Mucosa of descending colon (tissue), 3 donors: ENCODE measurements around the gene ENTPD2. TPM values are rescaled to one million over a fixed set of nuclear protein-coding genes. Genes with fewer than 3 reads are reported as not detected.

Experiments used
- ATAC-seq: fragments of 200-7000 bp; cut with Tn5 transposase; one replicate; pipeline ENCODE4 v1.9.1; 2020; ENCODE audit warnings: mild to moderate bottlenecking, moderate library complexity
- DNase-seq, 3 donors: peaks; one replicate each; pipeline ENCODE4 v3.0.0-alpha.2; 2020
- H3K36me3 ChIP-seq: fragments of 200-600 bp; one replicate; pipeline ENCODE4 v1.8.0; 2021; ENCODE audit warnings: low read depth, mild to moderate bottlenecking
- H3K4me1 ChIP-seq: fragments of 200-600 bp; one replicate; pipeline ENCODE4 v1.8.0; 2021; ENCODE audit warnings: low read depth, mild to moderate bottlenecking
- H3K4me3 ChIP-seq: fragments of 200-600 bp; one replicate; pipeline ENCODE4 v1.8.0; 2021; ENCODE audit warnings: mild to moderate bottlenecking
- H3K9me3 ChIP-seq: fragments of 200-600 bp; one replicate; pipeline ENCODE4 v1.8.0; 2021; ENCODE audit warnings: mild to moderate bottlenecking
- CTCF ChIP-seq: fragments of 200-600 bp; IDR thresholded peaks from one replicate; pipeline ENCODE4 v1.8.0; 2022; ENCODE audit warnings: antibody characterized with exemption, mild to moderate bottlenecking
- intact Hi-C, 2 donors: fragments of 100-400 bp; cut with DNase I in 1 of 2; cut with micrococcal nuclease in 1 of 2; formaldehyde crosslinking; loops; one replicate each; pipeline versions ENCODE4 v1.11.0 to v1.11.1; 2022; cut with DNase I, micrococcal nuclease
- long read RNA-seq, 2 donors: library from polyadenylated mRNA; unstranded; transcript quantifications; one replicate each; pipeline ENCODE4 v2.0.0, GENCODE V29; 2019 to 2021
- total RNA-seq, 3 donors: library from RNA; stranded (reverse); fragmentation: NEBNext Ultra II Directional in 2 of 3; extraction: Animal tissue kit (Norgen Biotek cat#: 25700) in 2 of 3; gene quantifications; one replicate each; pipeline versions ENCODE4 v1.2.1 to v1.2.4, GENCODE V29; 2021 to 2023
- donor health status: DM: no; HTN: no; CAD: no; lungs with moderate emphysema.
- donor health status: DM: no; HTN: no; CAD: no.
- donor health status: DM: no; HTN: yes; CAD: no.

ENTPD2 gene
- total RNA-seq = 10 to 100 TPM in 2 of 3 donors, 1 to 10 TPM in 1; 7.7 to 26.8 (median 10.7) TPM
- long read RNA-seq, donor 1, partial matches to known transcripts = 0 of 2 reads
- long read RNA-seq, donor 1, other reads (novel, unspliced or antisense) = 2 of 2 reads
- long read RNA-seq, donor 2 = 0 reads

- no peaks in the 10 kb centered on the region for H3K9me3 ChIP-seq
- intact Hi-C loops = no loop called here
- peak within 1 kb of the TSS; percentile 23 for H3K4me3 ChIP-seq
- no peaks in the 10 kb centered on the region for H3K36me3 ChIP-seq
- DNase-seq (peak; percentile 85 to 89 (median 87)), ATAC-seq (peak; percentile 82)
- peaks cover 50% of the 10 kb centered on the region for H3K4me1 ChIP-seq
- no peak for TF ChIP-seq CTCF
Observed at GRCh38 chr9:137053944-137054931, at the start of gene ENTPD2. Gene ENTPD2, minus strand, starts transcription at chr9:137054061. Its CDS starts 64 bp downstream, at chr9:137053997.

- DNase-seq (no peak), ATAC-seq (no peak)
- no peak overlapping the region for H3K4me3 ChIP-seq
- intact Hi-C loops = no loop called here
- peaks cover 5% of the 10 kb centered on the region for H3K36me3 ChIP-seq
- TF ChIP-seq CTCF = no peak
- H3K4me1 ChIP-seq = no peaks in the 10 kb centered on the region
- H3K9me3 ChIP-seq = no peaks in the 10 kb centered on the region
Observed at GRCh38 chr9:137103206-137103999, 49.5 kb upstream of the ENTPD2 start.

- TF ChIP-seq CTCF = no peak
- intact Hi-C loops = no loop called here
- Histone ChIP-seq H3K9me3 (no peaks in the 10 kb centered on the region), H3K36me3 (peaks cover 5% of the 10 kb centered on the region), H3K4me3 (no peak overlapping the region), H3K4me1 (no peaks in the 10 kb centered on the region)
- ATAC-seq (no peak), DNase-seq (no peak)
Observed at GRCh38 chr9:137099231-137099630, 45.4 kb upstream of the ENTPD2 start.

GRCh38 chr9:137097761-137098462 lies 44.1 kb upstream of the ENTPD2 start:
- Histone ChIP-seq H3K9me3 (no peaks in the 10 kb centered on the region), H3K4me3 (no peak overlapping the region), H3K36me3 (peaks cover 5% of the 10 kb centered on the region), H3K4me1 (no peaks in the 10 kb centered on the region)
- intact Hi-C loops = no loop called here
- DNase-seq = no peak
- TF ChIP-seq CTCF = no peak
- ATAC-seq = no peak
